Kidney (tissue), 14 donors: ENCODE measurements around the gene DICER1. TPM values are rescaled to one million over a fixed set of nuclear protein-coding genes. Genes with fewer than 3 reads are reported as not detected.

Source experiments
- DNase-seq, 5 donors: peaks; one replicate each; pipeline ENCODE4 v3.0.0-alpha.2; 2013 to 2020
- FAIRE-seq: peaks from 2 replicates; lab custom pipeline; 2012; peaks lifted over from hg19 to GRCh38; lab: Jason Lieb, UNC
- H3K27ac ChIP-seq, 2 donors: one replicate each; pipeline ENCODE4 v1.7.0; 2013; ENCODE audit warnings: low read depth in 2 of 2, low read length in 2 of 2, inconsistent platforms in 1 of 2
- H3K27me3 ChIP-seq: one replicate; pipeline ENCODE4 v1.7.1; 2013; ENCODE audit warnings: low read length, inconsistent platforms; ENCODE audit not compliant: control insufficient read depth, insufficient read depth
- H3K36me3 ChIP-seq, 3 donors: one replicate each; pipeline versions ENCODE4 v1.7.0 to v1.7.1; 2013; ENCODE audit warnings: low read length in 3 of 3, control low read depth in 1 of 3, inconsistent platforms in 1 of 3; ENCODE audit not compliant: insufficient read depth in 3 of 3, control insufficient read depth in 2 of 3
- H3K4me1 ChIP-seq, 3 donors: one replicate each; pipeline versions ENCODE4 v1.7.0 to v1.7.1; 2013; ENCODE audit warnings: low read length in 3 of 3, inconsistent platforms in 1 of 3, low read depth in 1 of 3; ENCODE audit not compliant: control insufficient read depth in 2 of 3, insufficient read depth in 2 of 3
- H3K4me3 ChIP-seq, 3 donors: one replicate each; pipeline versions ENCODE4 v1.7.0 to v1.8.1; 2013; ENCODE audit warnings: low read length in 3 of 3, control low read depth in 1 of 3, inconsistent platforms in 1 of 3
- H3K9ac ChIP-seq, 3 donors: one replicate each; pipeline versions ENCODE4 v1.7.0 to v1.7.1; 2013; ENCODE audit warnings: low read length in 3 of 3, control low read depth in 1 of 3, inconsistent platforms in 1 of 3
- H3K9me3 ChIP-seq, 3 donors: one replicate each; pipeline versions ENCODE4 v1.7.0 to v1.7.1; 2013; ENCODE audit warnings: low read length in 3 of 3, control low read depth in 1 of 3, inconsistent platforms in 1 of 3; ENCODE audit not compliant: control insufficient read depth in 2 of 3, insufficient read depth in 1 of 3
- CTCF ChIP-seq: IDR thresholded peaks from 3 replicates; pipeline ENCODE4 v1.5.1; 2012; ENCODE audit warnings: mild to moderate bottlenecking, moderate library complexity, borderline replicate concordance; ENCODE audit not compliant: insufficient read depth; ENCODE audit errors: extremely low read depth
- intact Hi-C: fragments of 100-400 bp; cut with DNase I; formaldehyde crosslinking; loops from one replicate; pipeline ENCODE4 v1.11.1; 2022
- polyA plus RNA-seq: library from polyadenylated mRNA; stranded (reverse); fragments of 350-450 nt; fragmentation: Illumina TruSeq; extraction: RNeasy Lipid Tissue Mini Kit (QIAGEN cat#74804); gene quantifications from one replicate; pipeline ENCODE4 v1.2.3, GENCODE V29; 2014; ENCODE audit warnings: low read depth, low replicate concordance; ENCODE audit not compliant: insufficient read depth
- total RNA-seq: library from RNA; stranded (reverse); fragmentation: NEBNext Ultra II Directional; extraction: Animal tissue kit (Norgen Biotek cat#: 25700); gene quantifications from one replicate; pipeline ENCODE4 v1.2.1, GENCODE V29; 2021
- donor health status: control.
- donor health status: control.
- donor health status: control.
- donor health status: control.
- donor health status: control.
- donor health status: DM: yes; HTN: yes; CAD: no.
- donor health status: Normal renal cell carcinoma (clear cell type).

DICER1 gene
- total and polyA plus RNA-seq, 2 donors from 2014 or later: 6.0 to 83.6 TPM

- Histone ChIP-seq H3K27ac (no peak overlapping the region), H3K9me3 (no peaks in the 10 kb centered on the region), H3K9ac (no peak overlapping the region), H3K4me3 (no peak overlapping the region), H3K4me1 (no peaks in the 10 kb centered on the region), H3K27me3 (peaks cover 2% of the 10 kb centered on the region), H3K36me3 (no peaks in the 10 kb centered on the region)
- peak in 3 of 5 donors; percentile 9 to 46 (median 16) for DNase-seq
- TF ChIP-seq CTCF: no peak
- intact Hi-C loops: no loop called here
- no peak for FAIRE-seq
Observed at GRCh38 chr14:95040708-95041476, 116.4 kb downstream of the DICER1 start.

GRCh38 chr14:95039993-95040348 lies 117.4 kb downstream of the DICER1 start:
- no peak overlapping the region for H3K9ac ChIP-seq
- H3K27ac ChIP-seq: no peak overlapping the region
- H3K27me3 ChIP-seq: no peaks in the 10 kb centered on the region
- intact Hi-C loops: no loop called here
- no peak overlapping the region for H3K4me3 ChIP-seq
- FAIRE-seq (no peak), DNase-seq (peak in 2 of 5 donors; percentile 5 to 29)
- H3K36me3 ChIP-seq: no peaks in the 10 kb centered on the region
- H3K4me1 ChIP-seq: no peaks in the 10 kb centered on the region
- H3K9me3 ChIP-seq: no peaks in the 10 kb centered on the region
- TF ChIP-seq CTCF: no peak

GRCh38 chr14:95039259-95039992 lies 117.9 kb downstream of the DICER1 start:
- Histone ChIP-seq H3K9me3 (no peaks in the 10 kb centered on the region), H3K27ac (no peak overlapping the region), H3K4me1 (no peaks in the 10 kb centered on the region), H3K4me3 (no peak overlapping the region), H3K36me3 (no peaks in the 10 kb centered on the region), H3K27me3 (no peaks in the 10 kb centered on the region), H3K9ac (no peak overlapping the region)
- no peak for TF ChIP-seq CTCF
- peak in 2 of 5 donors; percentile 8 to 31 for DNase-seq
- no peak for FAIRE-seq
- intact Hi-C loops: no loop called here
